Prostate gland (tissue), 2 donors: Measurements from ENCODE around the gene TLX2. TPM values are rescaled to one million over a fixed set of nuclear protein-coding genes. Genes with fewer than 3 reads are reported as not detected.

Source experiments
- DNase-seq: peaks from one replicate; pipeline ENCODE4 v3.0.0-alpha.2; 2019; ENCODE audit warnings: low spot score
- H3K27ac ChIP-seq, 2 donors: fragments of 200-600 bp; sonication (generic); 2 replicates each; pipeline ENCODE4 v1.5.1; 2017 to 2019
- H3K27me3 ChIP-seq: fragments of 200-600 bp; sonication (generic); replicated peaks from 2 replicates; pipeline ENCODE4 v1.5.1; 2019; ENCODE audit not compliant: insufficient read depth
- H3K36me3 ChIP-seq, 2 donors: fragments of 200-600 bp; sonication (generic); 1 replicate in 1 of 2; 2 replicates in 1 of 2; pipeline versions ENCODE4 v1.5.1 to v1.8.1; 2017 to 2019
- H3K4me1 ChIP-seq: fragments of 200-600 bp; sonication (generic); replicated peaks from 2 replicates; pipeline ENCODE4 v1.5.1; 2019
- H3K4me3 ChIP-seq, 2 donors: fragments of 200-600 bp; sonication (generic); 2 replicates each; pipeline ENCODE4 v1.5.1; 2017 to 2019
- H3K9me3 ChIP-seq: fragments of 200-600 bp; sonication (generic); 2 replicates; pipeline ENCODE4 v1.5.1; 2017
- CTCF ChIP-seq, 4 experiments: fragments of 200-600 bp in 2 of 4; fragments of 450-650 bp in 2 of 4; sonication (generic) in 2 of 4; IDR thresholded peaks; 1 replicate in 3 of 4; 2 replicates in 1 of 4; pipeline ENCODE4 v1.5.1; 2016 to 2019; ENCODE audit warnings: antibody characterized with exemption in 4 of 4, mild to moderate bottlenecking in 2 of 4, moderate library complexity in 2 of 4
- POLR2A ChIP-seq: fragments of 450-650 bp; IDR thresholded peaks from one replicate; pipeline ENCODE4 v1.6.1; 2016; ENCODE audit warnings: antibody characterized with exemption, mild to moderate bottlenecking
- POLR2AphosphoS5 ChIP-seq: sonication (generic); formaldehyde crosslinking; IDR thresholded peaks from one replicate; pipeline ENCODE4 v1.6.1; 2017; ENCODE audit warnings: antibody characterized with exemption
- WGBS: methylation state at CpG from one replicate; pipeline ENCODE4 v1.1.5; 2018; 5-methylcytosine and 5-hydroxymethylcytosine counted together
- intact Hi-C: fragments of 100-400 bp; cut with DNase I; formaldehyde crosslinking; loops from one replicate; pipeline ENCODE4 v1.14.2; 2022
- total RNA-seq, 2 donors: library from RNA; depleted of rRNA; stranded (reverse); fragments of >200 nt; gene quantifications; one replicate each; pipeline ENCODE4 v1.1.0, GENCODE V29; 2016

TLX2 gene
- total RNA-seq, 2 donors from 2014 or later, result 0.97 TPM; not detected in 1

GRCh38 chr2:74555610-74556103, 41.4 kb downstream of the TLX2 start:
- intact Hi-C loops, result no loop called here
- H3K27me3 ChIP-seq, result no peaks in the 10 kb centered on the region
- no peak for TF ChIP-seq POLR2AphosphoS5
- no peak for TF ChIP-seq POLR2A
- no peak for TF ChIP-seq CTCF (IDR thresholded peaks at IDR 0.05)
- H3K9me3 ChIP-seq, result no peaks in the 10 kb centered on the region
- no peak for DNase-seq
- H3K4me1 ChIP-seq, result no peaks in the 10 kb centered on the region
- 81% methylated on average over 16 of the region's 17 CpGs for WGBS
- H3K36me3 ChIP-seq, result no peaks in the 10 kb centered on the region
- no peak overlapping the region for H3K27ac ChIP-seq
- H3K4me3 ChIP-seq, result peak overlapping the region; percentile 55 to 71

GRCh38 chr2:74556159-74556558, 41.9 kb downstream of the TLX2 start:
- DNase-seq, result no peak
- Histone ChIP-seq H3K27me3 (no peaks in the 10 kb centered on the region), H3K9me3 (no peaks in the 10 kb centered on the region), H3K4me1 (no peaks in the 10 kb centered on the region), H3K36me3 (no peaks in the 10 kb centered on the region), H3K4me3 (no peak overlapping the region), H3K27ac (no peak overlapping the region)
- intact Hi-C loops, result no loop called here
- TF ChIP-seq POLR2A (no peak), CTCF (IDR thresholded peaks at IDR 0.05) (no peak), POLR2AphosphoS5 (no peak)
- 87% methylated on average over 14 of the region's 14 CpGs for WGBS

- no peaks in the 10 kb centered on the region for H3K36me3 ChIP-seq
- H3K27me3 ChIP-seq, result no peaks in the 10 kb centered on the region
- TF ChIP-seq POLR2A (no peak), POLR2AphosphoS5 (no peak), CTCF (IDR thresholded peaks at IDR 0.05) (no peak)
- no peaks in the 10 kb centered on the region for H3K4me1 ChIP-seq
- intact Hi-C loops, result no loop called here
- no peak for DNase-seq
- H3K4me3 ChIP-seq, result no peak overlapping the region
- 98% methylated on average over 6 of the region's 6 CpGs for WGBS
- no peak overlapping the region for H3K27ac ChIP-seq
- H3K9me3 ChIP-seq, result no peaks in the 10 kb centered on the region
Observed at GRCh38 chr2:74556831-74557370, 42.7 kb downstream of the TLX2 start.

GRCh38 chr2:74558284-74559230, 44.3 kb downstream of the TLX2 start:
- DNase-seq, result no peak
- Histone ChIP-seq H3K9me3 (no peaks in the 10 kb centered on the region), H3K27me3 (no peaks in the 10 kb centered on the region), H3K36me3 (no peaks in the 10 kb centered on the region), H3K4me3 (no peak overlapping the region), H3K4me1 (no peaks in the 10 kb centered on the region), H3K27ac (no peak overlapping the region)
- intact Hi-C loops, result no loop called here
- 55% methylated on average over 7 of the region's 7 CpGs for WGBS
- TF ChIP-seq POLR2A (no peak), CTCF (IDR thresholded peaks at IDR 0.05) (no peak), POLR2AphosphoS5 (no peak)
